Activated T-helper 1 cell treated with anti-CD3 and anti-CD28 coated beads, Interleukin-12 subunit alpha, Interleukin-12 subunit beta, Interleukin-2, Interleukin-4 antibody, amounts not matched to agents 30 ng/mL and 10 ng/mL and 1 ng/mL, durations not matched to agents 14 hours and 24 hours and 36 hours (primary cell): Measurements from ENCODE around the gene SMURF2. TPM values are rescaled to one million over a fixed set of nuclear protein-coding genes. Genes with fewer than 3 reads are reported as not detected.
"Not testable (repeated sequence)": the region's sequence is repeated elsewhere in the genome, so short reads cannot be mapped to it uniquely, and the experiment has no call there.

Source experiments
- DNase-seq: peaks from one replicate; pipeline ENCODE4 v3.0.0; 2021; ENCODE audit warnings: low spot score
- H3K27ac Mint-ChIP-seq: one replicate; pipeline ENCODE4 v1.8.0; 2021; ENCODE audit warnings: mild to moderate bottlenecking, mixed read lengths
- H3K27me3 Mint-ChIP-seq: one replicate; pipeline ENCODE4 v1.8.0; 2022; ENCODE audit warnings: mild to moderate bottlenecking, moderate library complexity, mixed read lengths; ENCODE audit not compliant: insufficient read depth
- H3K36me3 Mint-ChIP-seq: one replicate; pipeline ENCODE4 v1.8.0; 2021; ENCODE audit warnings: low read depth, mixed read lengths
- H3K4me1 Mint-ChIP-seq: one replicate; pipeline ENCODE4 v1.8.0; 2021; ENCODE audit warnings: low read depth, mixed read lengths
- H3K4me3 Mint-ChIP-seq: one replicate; pipeline ENCODE4 v1.8.0; 2021; ENCODE audit warnings: mild to moderate bottlenecking, moderate library complexity, mixed read lengths
- H3K9me3 Mint-ChIP-seq: one replicate; pipeline ENCODE4 v1.8.0; 2021; ENCODE audit warnings: mixed read lengths
- intact Hi-C: fragments of 100-400 bp; cut with micrococcal nuclease; formaldehyde crosslinking; loops from one replicate; pipeline ENCODE4 v1.15.1; 2024
- total RNA-seq: library from RNA; stranded (reverse); gene quantifications from 2 replicates; pipeline ENCODE4 v1.2.3, GENCODE V29; 2022

Gene SMURF2
- total RNA-seq, 1 donor from 2014 or later: 11.1 TPM

DNA sequence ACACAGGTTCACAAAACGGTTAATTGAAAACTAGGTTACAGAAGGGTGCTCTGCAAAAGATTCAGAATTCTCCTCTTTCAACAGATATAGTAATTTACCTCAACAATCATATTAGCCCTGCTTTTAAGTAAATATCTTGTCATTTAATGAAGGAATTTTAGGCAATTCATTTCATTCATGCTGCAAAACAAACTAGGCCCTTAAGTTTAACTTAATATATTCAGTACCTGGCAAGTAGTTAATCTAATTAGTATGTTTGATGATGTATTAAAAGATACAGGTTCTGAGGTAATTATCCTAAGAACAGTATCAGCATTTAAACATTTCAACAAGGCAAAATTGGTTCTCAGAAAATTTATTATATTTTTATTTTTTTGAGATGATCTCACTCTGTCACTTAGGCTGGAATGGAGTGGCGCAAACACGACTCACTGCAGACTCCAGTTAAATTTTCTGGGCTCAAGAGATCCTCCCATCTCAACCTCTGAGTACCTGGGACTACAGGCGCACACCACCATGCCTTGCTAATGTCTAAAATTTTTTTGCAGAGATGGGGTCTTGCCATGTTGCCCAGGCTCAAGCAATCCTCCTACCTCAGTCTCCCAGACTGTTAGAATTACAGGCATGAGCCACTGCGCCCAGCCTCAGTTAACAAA lies 44.9 kb downstream of the SMURF2 start:
- intact Hi-C loops: no loop called here
- Mint-ChIP-seq H3K36me3 (no peaks in the 10 kb centered on the region), H3K9me3 (no peaks in the 10 kb centered on the region), H3K27ac (no peak overlapping the region), H3K27me3 (no peaks in the 10 kb centered on the region), H3K4me3 (no peak overlapping the region), H3K4me1 (peaks cover under 1% of the 10 kb centered on the region)
- DNase-seq: no peak

GRCh38 chr17:64615028-64615677 lies 47.0 kb downstream of the SMURF2 start:
- Mint-ChIP-seq H3K27ac (no peak overlapping the region), H3K36me3 (no peaks in the 10 kb centered on the region), H3K9me3 (no peaks in the 10 kb centered on the region), H3K4me1 (no peaks in the 10 kb centered on the region), H3K4me3 (no peak overlapping the region), H3K27me3 (no peaks in the 10 kb centered on the region)
- no peak for DNase-seq
- intact Hi-C loops: no loop called here

DNA sequence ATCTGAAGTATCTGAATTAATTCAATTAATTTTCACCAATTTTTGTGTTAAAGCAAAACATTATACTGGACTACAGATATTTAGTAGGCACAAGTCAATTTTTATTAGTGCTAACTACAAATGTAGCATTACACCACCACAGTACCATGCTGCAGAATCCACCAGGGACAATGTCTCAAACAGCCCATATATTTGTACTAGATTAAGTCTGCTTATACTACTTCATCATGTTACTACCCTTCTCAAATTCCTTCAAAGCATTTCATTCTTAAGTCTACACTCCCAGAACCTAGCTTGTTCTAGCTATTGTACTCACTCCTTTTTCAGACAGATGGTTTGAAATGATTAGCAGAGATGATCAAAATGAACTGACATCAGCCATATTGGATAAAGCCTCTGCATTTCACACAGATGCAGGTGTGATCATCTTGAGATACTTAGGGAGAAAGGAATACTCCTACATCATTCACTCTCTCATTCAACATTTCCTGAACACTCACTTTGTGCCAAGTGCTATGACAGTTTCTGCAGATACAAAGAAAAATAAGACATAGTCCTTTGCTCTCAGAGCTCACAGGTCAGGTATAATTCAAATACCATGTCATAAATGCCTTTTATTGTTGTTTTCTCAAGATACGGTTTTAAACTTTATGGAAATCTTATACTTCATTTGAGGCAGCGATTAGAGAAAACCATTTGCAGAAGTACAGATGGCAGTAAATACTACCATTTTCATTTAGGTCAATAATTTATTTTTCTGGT lies 47.7 kb downstream of the SMURF2 start:
- H3K27ac Mint-ChIP-seq: no peak overlapping the region
- intact Hi-C loops: no loop called here
- no peak for DNase-seq
- H3K27me3 Mint-ChIP-seq: no peaks in the 10 kb centered on the region
- no peaks in the 10 kb centered on the region for H3K9me3 Mint-ChIP-seq
- H3K36me3 Mint-ChIP-seq: no peaks in the 10 kb centered on the region
- no peak overlapping the region for H3K4me3 Mint-ChIP-seq
- H3K4me1 Mint-ChIP-seq: peaks cover 2% of the 10 kb centered on the region

- H3K27me3 Mint-ChIP-seq: no peaks in the 10 kb centered on the region
- no peak overlapping the region for H3K27ac Mint-ChIP-seq
- no peak overlapping the region for H3K4me3 Mint-ChIP-seq
- no peaks in the 10 kb centered on the region for H3K36me3 Mint-ChIP-seq
- peaks cover 15% of the 10 kb centered on the region for H3K4me1 Mint-ChIP-seq
- H3K9me3 Mint-ChIP-seq: no peaks in the 10 kb centered on the region
- DNase-seq: no peak
- intact Hi-C loops: no loop called here
Measured at GRCh38 chr17:64611369-64611768, 50.7 kb downstream of the SMURF2 start.

GRCh38 chr17:64610244-64610643 lies 51.9 kb downstream of the SMURF2 start:
- intact Hi-C loops, H3K36me3 Mint-ChIP-seq, H3K4me3 Mint-ChIP-seq, H3K9me3 Mint-ChIP-seq, H3K27me3 Mint-ChIP-seq, DNase-seq, H3K27ac Mint-ChIP-seq: not testable (repeated sequence)
- peaks cover 21% of the 10 kb centered on the region for H3K4me1 Mint-ChIP-seq

GRCh38 chr17:64608571-64608981 lies 53.5 kb downstream of the SMURF2 start:
- Mint-ChIP-seq H3K27me3 (no peaks in the 10 kb centered on the region), H3K36me3 (peaks cover 1% of the 10 kb centered on the region), H3K4me3 (no peak overlapping the region), H3K27ac (peak overlapping the region; percentile 70), H3K4me1 (peaks cover 21% of the 10 kb centered on the region), H3K9me3 (no peaks in the 10 kb centered on the region)
- DNase-seq: no peak
- intact Hi-C loops: loop anchor here (1.0 to 2.0 kb wide), 3 partner anchors 27 to 36 kb away; no protein-coding TSS in a partner anchor

- H3K9me3 Mint-ChIP-seq: no peaks in the 10 kb centered on the region
- intact Hi-C loops: loop anchor here (1.0 to 2.0 kb wide), 3 partner anchors 27 to 35 kb away; no protein-coding TSS in a partner anchor
- DNase-seq: no peak
- H3K36me3 Mint-ChIP-seq: peaks cover 1% of the 10 kb centered on the region
- H3K27ac Mint-ChIP-seq: peak overlapping the region; percentile 70
- no peaks in the 10 kb centered on the region for H3K27me3 Mint-ChIP-seq
- H3K4me1 Mint-ChIP-seq: peaks cover 21% of the 10 kb centered on the region
- no peak overlapping the region for H3K4me3 Mint-ChIP-seq
Measured at GRCh38 chr17:64607862-64608565, 54.1 kb downstream of the SMURF2 start.

DNA sequence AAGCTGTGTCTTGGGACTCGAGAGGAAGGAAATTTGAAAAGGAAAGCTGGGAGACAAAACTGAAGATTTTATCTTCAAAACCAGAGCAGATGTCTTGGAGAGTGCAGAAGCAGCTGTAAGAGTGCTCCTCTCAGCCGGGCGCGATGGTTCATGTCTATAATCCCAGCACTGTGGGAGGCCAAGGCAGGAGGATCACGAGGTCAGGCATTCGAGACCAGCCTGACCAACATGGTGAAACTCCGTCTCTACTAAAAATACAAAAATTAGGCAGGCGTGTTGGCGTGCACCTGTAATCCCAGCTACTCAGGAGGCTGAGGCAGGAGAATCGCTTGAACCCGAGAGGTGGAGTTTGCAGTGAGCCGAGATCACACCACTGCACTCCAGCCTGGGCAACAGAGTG lies 57.6 kb downstream of the SMURF2 start:
- not testable (repeated sequence) for DNase-seq, H3K27me3 Mint-ChIP-seq, H3K27ac Mint-ChIP-seq, H3K36me3 Mint-ChIP-seq, H3K4me3 Mint-ChIP-seq, H3K9me3 Mint-ChIP-seq
- peaks cover 25% of the 10 kb centered on the region for H3K4me1 Mint-ChIP-seq
- intact Hi-C loops: loop anchor here (5.0 kb wide), 1 partner anchor 72 kb away; no protein-coding TSS in a partner anchor

DNA sequence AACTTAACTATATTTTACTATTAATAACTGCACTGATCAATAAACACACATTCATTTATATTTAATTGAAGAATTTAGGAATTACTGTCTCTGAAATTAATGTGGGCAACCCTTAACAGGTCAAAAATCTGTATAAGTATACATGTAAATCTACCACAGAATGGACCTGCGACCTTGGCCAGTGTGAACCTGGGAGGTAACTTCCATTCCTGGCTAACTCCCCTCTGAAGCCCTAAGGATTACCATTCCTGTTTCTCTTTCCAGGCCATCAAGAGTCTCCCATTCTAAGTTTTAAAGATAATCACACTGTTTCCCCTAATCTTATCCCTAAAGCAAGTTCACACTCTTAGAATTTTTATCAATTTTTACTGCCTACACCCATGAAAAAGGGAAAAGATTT lies 58.1 kb downstream of the SMURF2 start:
- Mint-ChIP-seq H3K27me3 (no peaks in the 10 kb centered on the region), H3K4me3 (no peak overlapping the region), H3K9me3 (no peaks in the 10 kb centered on the region), H3K27ac (no peak overlapping the region), H3K36me3 (peaks cover 1% of the 10 kb centered on the region), H3K4me1 (peaks cover 25% of the 10 kb centered on the region)
- intact Hi-C loops: loop anchor here (2.0 to 5.0 kb wide), 2 partner anchors 72 to 107 kb away; partner anchors contain the start of gene POLG2
- DNase-seq: no peak

- Mint-ChIP-seq H3K36me3 (peaks cover 7% of the 10 kb centered on the region), H3K4me1 (peaks cover 29% of the 10 kb centered on the region), H3K27ac (no peak overlapping the region), H3K4me3 (no peak overlapping the region), H3K9me3 (no peaks in the 10 kb centered on the region), H3K27me3 (no peaks in the 10 kb centered on the region)
- intact Hi-C loops: loop anchor here (2.0 to 5.0 kb wide), 3 partner anchors 27 to 93 kb away; partner anchors contain the start of genes CEP95 and DDX5
- no peak for DNase-seq
Measured at GRCh38 chr17:64599827-64600226, 62.3 kb downstream of the SMURF2 start.

GRCh38 chr17:64599187-64599676 lies 62.9 kb downstream of the SMURF2 start:
- no peaks in the 10 kb centered on the region for H3K27me3 Mint-ChIP-seq
- DNase-seq: peak; percentile 56
- H3K9me3 Mint-ChIP-seq: no peaks in the 10 kb centered on the region
- H3K4me1 Mint-ChIP-seq: peaks cover 29% of the 10 kb centered on the region
- H3K27ac Mint-ChIP-seq: peak overlapping the region; percentile 67
- intact Hi-C loops: loop anchor here (2.0 kb wide), 2 partner anchors 26 to 92 kb away; partner anchors contain the start of genes CEP95 and DDX5
- peaks cover 7% of the 10 kb centered on the region for H3K36me3 Mint-ChIP-seq
- H3K4me3 Mint-ChIP-seq: peak overlapping the region; percentile 55

DNA sequence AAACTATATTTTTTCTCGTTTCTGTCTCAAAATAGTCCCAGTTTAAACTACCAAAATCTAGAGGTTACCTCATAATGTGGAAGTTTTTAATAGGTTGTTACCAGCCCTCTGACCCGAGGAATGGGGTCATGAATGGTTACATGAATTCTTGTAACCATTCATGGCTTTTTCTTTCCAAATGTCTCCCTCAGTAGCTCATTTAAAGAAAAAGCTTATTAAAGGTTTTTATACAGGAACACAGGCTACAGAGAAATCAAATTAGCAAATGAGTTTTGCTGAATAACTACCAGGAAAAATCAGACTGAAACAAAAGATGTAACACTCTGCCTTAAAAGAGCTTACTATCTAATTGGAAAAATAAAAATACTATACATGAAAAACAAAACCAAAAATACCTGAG lies 63.4 kb downstream of the SMURF2 start:
- Mint-ChIP-seq H3K9me3 (no peaks in the 10 kb centered on the region), H3K4me3 (no peak overlapping the region), H3K27ac (no peak overlapping the region), H3K4me1 (peaks cover 29% of the 10 kb centered on the region), H3K36me3 (peaks cover 7% of the 10 kb centered on the region), H3K27me3 (no peaks in the 10 kb centered on the region)
- DNase-seq: no peak
- intact Hi-C loops: loop anchor here (2.0 kb wide), 2 partner anchors 26 to 92 kb away; partner anchors contain the start of genes CEP95 and DDX5
